Measurements from ENCODE around the gene ANAPC2.

Gene ANAPC2

GRCh38 chr9:137175345-137175961, 12.9 kb downstream of the ANAPC2 start:
- no peak for DNase-seq (ENCODE audit: low spot score)

- no peak for DNase-seq (ENCODE audit: low spot score)
Observed at GRCh38 chr9:137174722-137175293, 13.6 kb downstream of the ANAPC2 start.

GRCh38 chr9:137173796-137174664, 14.3 kb downstream of the ANAPC2 start:
- DNase-seq (ENCODE audit: low spot score), result no peak

GRCh38 chr9:137172901-137173795, 15.2 kb downstream of the ANAPC2 start:
- no peak for DNase-seq (ENCODE audit: low spot score)

GRCh38 chr9:137171149-137171900, 17.0 kb downstream of the ANAPC2 start:
- DNase-seq (ENCODE audit: low spot score), result no peak

- DNase-seq (ENCODE audit: low spot score), result no peak
Observed at GRCh38 chr9:137170486-137171148, 17.7 kb downstream of the ANAPC2 start.

- DNase-seq (ENCODE audit: low spot score), result no peak
Observed at GRCh38 chr9:137169896-137170358, 18.4 kb downstream of the ANAPC2 start, which contains the start of gene LRRC26. LRRC26 (minus strand) TSS chr9:137170051; CDS start chr9:137169943, 108 bp downstream.

- DNase-seq (ENCODE audit: low spot score), result no peak
Observed at GRCh38 chr9:137168904-137169856, 19.2 kb downstream of the ANAPC2 start.

GRCh38 chr9:137168573-137168903, 19.8 kb downstream of the ANAPC2 start:
- no peak for DNase-seq (ENCODE audit: low spot score)

GRCh38 chr9:137167747-137168572, 20.4 kb downstream of the ANAPC2 start:
- DNase-seq (ENCODE audit: low spot score), result no peak

- DNase-seq (ENCODE audit: low spot score), result no peak
Observed at GRCh38 chr9:137167277-137167746, 21.0 kb downstream of the ANAPC2 start.

- no peak for DNase-seq (ENCODE audit: low spot score)
Observed at GRCh38 chr9:137166380-137167229, 21.8 kb downstream of the ANAPC2 start.

GRCh38 chr9:137165250-137165836, 23.0 kb downstream of the ANAPC2 start:
- no peak for DNase-seq (ENCODE audit: low spot score)

GRCh38 chr9:137164370-137165249, 23.8 kb downstream of the ANAPC2 start:
- DNase-seq (ENCODE audit: low spot score), result no peak

GRCh38 chr9:137163805-137164204, 24.6 kb downstream of the ANAPC2 start:
- no peak for DNase-seq (ENCODE audit: low spot score)

- no peak for DNase-seq (ENCODE audit: low spot score)
Observed at GRCh38 chr9:137163365-137163715, 25.0 kb downstream of the ANAPC2 start.

Measured in hematopoietic multipotent progenitor cell treated with erythropoietin and hydrocortisone succinate and interleukin-3 and kit ligand, for 15 days (in vitro differentiated cells).